ENCODE results near the gene C1orf141.

The C1orf141 gene

DNA sequence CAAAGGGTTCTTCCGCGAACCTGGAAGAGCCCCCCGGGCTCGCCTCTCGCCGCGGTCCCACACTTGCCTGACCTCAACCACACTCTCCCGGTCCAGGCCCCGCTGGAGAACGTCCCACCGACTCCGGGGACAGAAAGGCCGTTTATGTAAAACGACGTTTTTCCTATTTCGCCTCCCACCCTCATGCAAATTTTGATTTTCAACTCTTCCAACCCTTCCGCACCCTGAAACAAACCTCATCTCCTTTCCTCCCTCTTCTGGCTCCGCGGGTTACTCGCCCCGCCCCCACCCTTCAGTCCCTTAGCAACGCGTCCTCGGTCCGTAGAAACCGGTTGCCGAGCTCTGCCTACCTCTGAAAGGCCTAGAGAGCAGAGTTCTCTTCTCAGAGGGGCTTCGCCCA lies at the start of gene C1orf141:
Gene C1orf141 (minus strand): TSS at position 276 of the 400 bp plus-strand sequence. CDS start 7,730 bp downstream, outside the sequence.
- no peak for DNase-seq (ENCODE audit: low spot score in 2 of 2)
- Mint-ChIP-seq H3K4me3 (peak within 1 kb of the TSS; percentile 52), H3K27ac (no peak within 1 kb of the TSS), H3K36me3 (no peaks in the 10 kb centered on the region), H3K9me3 (no peaks in the 10 kb centered on the region), H3K4me1 (peaks cover 6% of the 10 kb centered on the region)
- no peak for ATAC-seq

DNA sequence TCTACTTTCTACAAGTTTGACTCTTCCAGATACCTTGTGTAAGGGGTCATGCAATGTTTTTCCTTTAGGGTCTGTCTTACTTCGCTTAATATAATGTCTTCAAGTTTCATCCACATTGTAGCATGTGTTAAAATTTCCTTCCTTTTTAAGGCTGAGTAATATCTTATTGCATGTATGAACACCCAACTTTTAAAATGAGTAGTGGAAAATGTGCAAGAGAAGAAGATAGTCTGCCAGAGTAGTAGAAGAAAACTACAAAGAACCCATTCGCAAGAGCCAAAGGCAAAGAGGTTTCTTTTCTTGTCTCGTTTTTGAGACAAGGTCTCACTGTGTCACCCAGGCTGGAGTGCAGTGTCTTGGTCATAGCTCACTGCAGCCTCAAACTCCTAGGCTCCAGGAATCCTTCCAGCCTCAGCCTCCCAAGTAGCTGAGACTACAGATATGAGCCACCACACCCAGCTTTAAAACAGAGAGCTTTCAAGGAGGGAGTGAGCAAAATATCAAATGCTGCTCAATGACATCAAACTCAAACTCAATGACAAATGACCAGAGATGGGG lies 40.8 kb upstream of the C1orf141 start:
- H3K4me1 Mint-ChIP-seq, result peaks cover 53% of the 10 kb centered on the region
- peaks cover 3% of the 10 kb centered on the region for H3K9me3 Mint-ChIP-seq
- ATAC-seq, result peak; percentile 56
- DNase-seq (ENCODE audit: low spot score in 2 of 2), result peak in 1 of 2 donors; percentile 66
- peak overlapping the region; percentile 98 for H3K27ac Mint-ChIP-seq
- H3K4me3 Mint-ChIP-seq, result peak overlapping the region; percentile 59
- H3K36me3 Mint-ChIP-seq, result peaks cover 63% of the 10 kb centered on the region

GRCh38 chr1:67174716-67175284 lies 40.0 kb upstream of the C1orf141 start:
- Mint-ChIP-seq H3K27ac (peak overlapping the region; percentile 98), H3K9me3 (peaks cover 3% of the 10 kb centered on the region), H3K4me3 (peak overlapping the region; percentile 59), H3K4me1 (peaks cover 51% of the 10 kb centered on the region), H3K36me3 (peaks cover 68% of the 10 kb centered on the region)
- DNase-seq (ENCODE audit: low spot score in 2 of 2) (no peak), ATAC-seq (peak; percentile 80)

GRCh38 chr1:67173988-67174387 lies 39.2 kb upstream of the C1orf141 start:
- H3K36me3 Mint-ChIP-seq, result peaks cover 71% of the 10 kb centered on the region
- no peak for ATAC-seq
- H3K4me1 Mint-ChIP-seq, result peaks cover 43% of the 10 kb centered on the region
- H3K27ac Mint-ChIP-seq, result peak overlapping the region; percentile 98
- no peak for DNase-seq (ENCODE audit: low spot score in 2 of 2)
- H3K4me3 Mint-ChIP-seq, result peak overlapping the region; percentile 63
- H3K9me3 Mint-ChIP-seq, result peaks cover 3% of the 10 kb centered on the region

DNA sequence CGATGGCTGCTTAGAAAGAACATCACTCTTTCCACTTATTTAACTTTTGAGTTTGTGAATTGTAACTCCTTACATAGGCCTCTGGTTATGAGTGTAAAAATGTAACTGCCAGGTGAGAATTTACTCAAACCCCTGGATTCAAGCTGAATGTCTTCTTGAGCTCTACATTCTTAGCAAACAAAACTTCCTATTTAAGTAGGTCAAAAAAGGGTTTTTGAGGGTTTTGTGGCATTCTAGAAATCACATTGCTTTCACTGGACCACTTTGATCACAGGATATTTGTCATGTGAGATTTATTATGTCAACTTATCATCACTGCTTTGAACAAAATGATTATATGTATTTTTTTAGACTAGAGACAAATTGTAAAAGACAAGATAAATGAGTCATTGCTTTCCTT lies 37.2 kb upstream of the C1orf141 start:
- DNase-seq (ENCODE audit: low spot score in 2 of 2) (no peak), ATAC-seq (peak; percentile 80)
- Mint-ChIP-seq H3K9me3 (peaks cover 3% of the 10 kb centered on the region), H3K4me1 (peaks cover 42% of the 10 kb centered on the region), H3K36me3 (peaks cover 91% of the 10 kb centered on the region), H3K4me3 (peak overlapping the region; percentile 63), H3K27ac (peak overlapping the region; percentile 98)

DNA sequence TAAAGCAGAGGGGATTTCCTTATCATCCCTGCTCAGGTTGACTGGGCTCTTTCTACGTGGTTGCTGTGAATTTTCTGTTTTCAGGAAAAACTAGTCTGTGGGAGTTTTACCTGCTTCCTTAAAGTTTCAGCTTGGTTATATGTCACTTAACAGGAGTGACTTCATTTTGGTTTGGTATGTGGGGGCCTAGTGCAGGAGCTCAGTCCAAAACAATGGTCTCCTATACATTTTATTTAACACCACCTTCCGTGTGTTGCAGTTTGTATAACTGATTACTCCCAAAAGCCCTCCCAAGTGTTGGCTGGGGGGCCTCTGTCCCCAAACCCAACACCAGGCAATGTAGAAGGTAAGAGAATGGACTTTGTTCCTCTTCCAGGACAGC lies 36.8 kb upstream of the C1orf141 start:
- Mint-ChIP-seq H3K9me3 (peaks cover 3% of the 10 kb centered on the region), H3K27ac (peak overlapping the region; percentile 98), H3K36me3 (peaks cover 93% of the 10 kb centered on the region), H3K4me3 (peak overlapping the region; percentile 63), H3K4me1 (peaks cover 42% of the 10 kb centered on the region)
- ATAC-seq (peak; percentile 4), DNase-seq (ENCODE audit: low spot score in 2 of 2) (peak in 1 of 2 donors; percentile 72)

GRCh38 chr1:67170751-67171573 lies 36.2 kb upstream of the C1orf141 start:
- Mint-ChIP-seq H3K9me3 (peaks cover 3% of the 10 kb centered on the region), H3K4me3 (peak overlapping the region; percentile 63), H3K4me1 (peaks cover 38% of the 10 kb centered on the region), H3K27ac (peak overlapping the region; percentile 98), H3K36me3 (peaks cover 94% of the 10 kb centered on the region)
- DNase-seq (ENCODE audit: low spot score in 2 of 2) (no peak), ATAC-seq (peak; percentile 1)

DNA sequence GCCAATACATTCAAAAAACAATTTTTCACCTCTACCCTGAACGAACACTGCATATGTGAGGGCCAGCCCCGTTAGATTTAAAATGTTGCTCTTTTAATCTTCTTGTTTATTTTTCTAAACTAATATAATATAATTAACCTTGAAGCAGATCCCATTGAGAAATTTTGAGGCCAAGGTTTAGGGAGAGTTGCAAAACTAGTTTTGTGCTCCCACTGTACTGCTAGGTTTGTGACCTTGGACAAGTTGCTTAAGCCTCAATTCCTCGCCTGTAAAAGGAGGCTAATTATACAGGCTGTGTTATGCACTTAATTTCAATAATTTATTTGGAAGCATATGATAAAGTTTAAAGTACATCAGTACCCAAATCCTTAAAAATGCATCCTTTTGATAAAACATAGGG lies 35.2 kb upstream of the C1orf141 start:
- ATAC-seq, result no peak
- peaks cover 89% of the 10 kb centered on the region for H3K36me3 Mint-ChIP-seq
- no peak for DNase-seq (ENCODE audit: low spot score in 2 of 2)
- H3K4me1 Mint-ChIP-seq, result peaks cover 37% of the 10 kb centered on the region
- H3K4me3 Mint-ChIP-seq, result peak overlapping the region; percentile 63
- H3K9me3 Mint-ChIP-seq, result peaks cover 2% of the 10 kb centered on the region
- peak overlapping the region; percentile 98 for H3K27ac Mint-ChIP-seq

GRCh38 chr1:67169496-67169895 lies 34.7 kb upstream of the C1orf141 start:
- peak overlapping the region; percentile 98 for H3K27ac Mint-ChIP-seq
- DNase-seq (ENCODE audit: low spot score in 2 of 2) (no peak), ATAC-seq (no peak)
- H3K9me3 Mint-ChIP-seq, result no peaks in the 10 kb centered on the region
- H3K4me3 Mint-ChIP-seq, result peak overlapping the region; percentile 63
- H3K4me1 Mint-ChIP-seq, result peaks cover 39% of the 10 kb centered on the region
- H3K36me3 Mint-ChIP-seq, result peaks cover 85% of the 10 kb centered on the region

GRCh38 chr1:67166196-67166595 lies 31.4 kb upstream of the C1orf141 start, which contains the start of gene IL23R:
IL23R (plus strand) TSS chr1:67166454; CDS start chr1:67168121, 1,667 bp downstream.
- Mint-ChIP-seq H3K27ac (peak within 1 kb of the TSS; percentile 98), H3K4me3 (peak within 1 kb of the TSS; percentile 63)
- peak in 1 of 2 donors; percentile 74 for DNase-seq (ENCODE audit: low spot score in 2 of 2)

DNA sequence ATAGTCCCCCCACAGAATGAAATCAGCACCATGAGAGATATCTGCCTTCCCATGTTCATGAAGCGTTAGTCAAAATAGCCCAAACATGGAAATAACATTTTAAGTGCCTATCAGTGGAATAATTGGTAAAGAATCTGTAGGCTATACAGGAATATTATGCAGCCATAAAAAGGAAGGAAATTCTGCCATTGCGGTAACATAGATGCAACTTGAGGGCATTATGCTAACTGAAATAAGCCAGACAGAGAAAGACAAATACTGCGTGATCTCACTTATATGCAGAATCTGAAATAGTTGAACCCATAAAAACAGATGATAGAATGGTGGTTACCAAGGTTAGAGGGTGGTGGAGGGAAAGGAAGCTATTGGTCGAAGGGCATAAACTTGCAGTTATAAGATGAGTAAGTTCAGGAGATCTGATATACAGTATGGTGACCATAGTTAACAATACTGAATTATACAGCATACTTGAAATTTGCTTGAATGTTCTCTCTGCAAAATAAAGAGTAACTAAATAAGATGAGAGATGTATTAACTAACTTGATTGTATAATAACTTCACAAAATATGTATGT lies 30.8 kb upstream of the C1orf141 start:
- Mint-ChIP-seq H3K36me3 (peaks cover 49% of the 10 kb centered on the region), H3K9me3 (no peaks in the 10 kb centered on the region), H3K4me1 (peaks cover 41% of the 10 kb centered on the region), H3K4me3 (peak overlapping the region; percentile 63), H3K27ac (peak overlapping the region; percentile 98)
- ATAC-seq (peak; percentile 37), DNase-seq (ENCODE audit: low spot score in 2 of 2) (no peak)

More at GRCh38 chr1:67166196-67166595, 31.4 kb upstream of the C1orf141 start, which contains the start of gene IL23R:
- ATAC-seq, result peak; percentile 89
- Mint-ChIP-seq H3K36me3 (peaks cover 55% of the 10 kb centered on the region), H3K9me3 (no peaks in the 10 kb centered on the region), H3K4me1 (peaks cover 47% of the 10 kb centered on the region)

DNA sequence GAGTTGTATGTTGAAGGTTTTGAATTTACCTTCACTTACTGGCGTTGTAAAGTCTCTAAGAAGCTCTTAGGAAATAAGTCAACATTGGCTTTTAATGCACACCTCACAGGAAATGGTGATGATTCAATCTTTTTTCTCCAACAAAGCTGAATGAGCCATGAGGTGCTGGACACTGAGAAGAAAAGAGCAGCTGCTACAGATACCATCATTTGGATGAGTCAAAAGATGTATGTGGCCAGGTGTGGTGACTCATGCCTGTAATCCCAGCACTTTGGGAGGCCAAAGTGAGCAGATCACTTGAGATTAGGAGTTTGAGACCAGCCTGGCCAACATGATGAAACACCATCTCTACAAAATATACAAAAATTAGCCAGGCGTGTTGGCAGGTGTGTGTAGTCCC lies 28.2 kb upstream of the C1orf141 start:
- ATAC-seq (peak; percentile 84), DNase-seq (ENCODE audit: low spot score in 2 of 2) (no peak)
- Mint-ChIP-seq H3K4me1 (peaks cover 49% of the 10 kb centered on the region), H3K36me3 (peaks cover 23% of the 10 kb centered on the region), H3K27ac (peak overlapping the region; percentile 91), H3K9me3 (no peaks in the 10 kb centered on the region), H3K4me3 (peak overlapping the region; percentile 36)

GRCh38 chr1:67159233-67159632 lies 24.5 kb upstream of the C1orf141 start:
- H3K9me3 Mint-ChIP-seq, result no peaks in the 10 kb centered on the region
- H3K4me3 Mint-ChIP-seq, result no peak overlapping the region
- H3K4me1 Mint-ChIP-seq, result peaks cover 39% of the 10 kb centered on the region
- ATAC-seq (peak; percentile 84), DNase-seq (ENCODE audit: low spot score in 2 of 2) (no peak)
- peak overlapping the region; percentile 43 for H3K27ac Mint-ChIP-seq
- H3K36me3 Mint-ChIP-seq, result no peaks in the 10 kb centered on the region

- no peak overlapping the region for H3K27ac Mint-ChIP-seq
- H3K4me1 Mint-ChIP-seq, result peaks cover 31% of the 10 kb centered on the region
- no peaks in the 10 kb centered on the region for H3K36me3 Mint-ChIP-seq
- DNase-seq (ENCODE audit: low spot score in 2 of 2) (no peak), ATAC-seq (no peak)
- no peak overlapping the region for H3K4me3 Mint-ChIP-seq
- no peaks in the 10 kb centered on the region for H3K9me3 Mint-ChIP-seq
These were observed 23.6 kb upstream of the C1orf141 start for GRCh38 chr1:67158401-67158800.

GRCh38 chr1:67150931-67151330 lies 16.2 kb upstream of the C1orf141 start:
- DNase-seq (ENCODE audit: low spot score in 2 of 2) (no peak), ATAC-seq (no peak)
- H3K27ac Mint-ChIP-seq, result no peak overlapping the region
- peaks cover 35% of the 10 kb centered on the region for H3K4me1 Mint-ChIP-seq
- no peaks in the 10 kb centered on the region for H3K36me3 Mint-ChIP-seq
- H3K4me3 Mint-ChIP-seq, result no peak overlapping the region
- H3K9me3 Mint-ChIP-seq, result no peaks in the 10 kb centered on the region
